ENCODE data around the gene SLC12A3.

GRCh38 chr16:56910654-56911539, 45.9 kb downstream of the SLC12A3 start:
- TF ChIP-seq POLR2A (IDR thresholded peaks at IDR 0.05; ENCODE audit: control extremely low read depth in 1 of 2, low read depth in 2 of 2, low read length in 2 of 2) (no peak), RXRA (IDR thresholded peaks at IDR 0.05; ENCODE audit: insufficient read depth, low read depth, low read length) (no peak), EZH2 (IDR thresholded peaks at IDR 0.05; ENCODE audit: low read depth, low read length, severe bottlenecking) (no peak), JUND (IDR thresholded peaks at IDR 0.05; ENCODE audit: low read length) (no peak), EP300 (IDR thresholded peaks at IDR 0.05; ENCODE audit: borderline replicate concordance in 1 of 2, low read depth in 2 of 2, low read length in 2 of 2) (no peak), ATF2 (IDR thresholded peaks at IDR 0.05; ENCODE audit: low read length) (no peak), SP1 (IDR thresholded peaks at IDR 0.05; ENCODE audit: low read depth, low read length) (no peak), ASH2L (IDR thresholded peaks at IDR 0.05; ENCODE audit: low read length) (no peak), SUZ12 (IDR thresholded peaks at IDR 0.05; ENCODE audit: low read length) (no peak), CEBPB (IDR thresholded peaks at IDR 0.05; ENCODE audit: low read depth, low read length) (no peak)
- TF ChIP-seq, protein P1, sequence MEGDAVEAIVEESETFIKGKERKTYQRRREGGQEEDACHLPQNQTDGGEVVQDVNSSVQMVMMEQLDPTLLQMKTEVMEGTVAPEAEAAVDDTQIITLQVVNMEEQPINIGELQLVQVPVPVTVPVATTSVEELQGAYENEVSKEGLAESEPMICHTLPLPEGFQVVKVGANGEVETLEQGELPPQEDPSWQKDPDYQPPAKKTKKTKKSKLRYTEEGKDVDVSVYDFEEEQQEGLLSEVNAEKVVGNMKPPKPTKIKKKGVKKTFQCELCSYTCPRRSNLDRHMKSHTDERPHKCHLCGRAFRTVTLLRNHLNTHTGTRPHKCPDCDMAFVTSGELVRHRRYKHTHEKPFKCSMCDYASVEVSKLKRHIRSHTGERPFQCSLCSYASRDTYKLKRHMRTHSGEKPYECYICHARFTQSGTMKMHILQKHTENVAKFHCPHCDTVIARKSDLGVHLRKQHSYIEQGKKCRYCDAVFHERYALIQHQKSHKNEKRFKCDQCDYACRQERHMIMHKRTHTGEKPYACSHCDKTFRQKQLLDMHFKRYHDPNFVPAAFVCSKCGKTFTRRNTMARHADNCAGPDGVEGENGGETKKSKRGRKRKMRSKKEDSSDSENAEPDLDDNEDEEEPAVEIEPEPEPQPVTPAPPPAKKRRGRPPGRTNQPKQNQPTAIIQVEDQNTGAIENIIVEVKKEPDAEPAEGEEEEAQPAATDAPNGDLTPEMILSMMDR (IDR thresholded peaks at IDR 0.05; ENCODE audit: control extremely low read depth in 1 of 3, insufficient read depth in 1 of 3, low read depth in 1 of 3, low read length in 3 of 3), result no peak

All from H1 (cell line).